Nephron (organoid): ENCODE results near the gene ASCC1.

ENCODE experiments used
- H3K27ac Mint-ChIP-seq, 3 experiments: 2 replicates each; pipeline ENCODE4 v1.8.0; 2020; ENCODE audit warnings: mixed read lengths in 3 of 3, mild to moderate bottlenecking in 2 of 3, moderate library complexity in 1 of 3
- H3K27me3 Mint-ChIP-seq: 2 replicates; pipeline ENCODE4 v1.8.0; 2021; ENCODE audit warnings: low read depth, mild to moderate bottlenecking, moderate library complexity, mixed read lengths
- H3K36me3 Mint-ChIP-seq: 2 replicates; pipeline ENCODE4 v1.8.0; 2020; ENCODE audit warnings: low read depth, mixed read lengths
- H3K4me1 Mint-ChIP-seq: 2 replicates; pipeline ENCODE4 v1.8.0; 2020; ENCODE audit warnings: mixed read lengths
- H3K4me3 Mint-ChIP-seq, 3 experiments: 2 replicates each; pipeline ENCODE4 v1.8.0; 2020; ENCODE audit warnings: mild to moderate bottlenecking in 3 of 3, mixed read lengths in 3 of 3, moderate library complexity in 2 of 3
- H3K9me3 Mint-ChIP-seq: 2 replicates; pipeline ENCODE4 v1.8.0; 2020; ENCODE audit warnings: mixed read lengths
- CTCF ChIP-seq, 3 experiments: fragments of 200-600 bp; sonication (generic); IDR thresholded peaks; one replicate each; pipeline ENCODE4 v1.5.0; 2021; ENCODE audit warnings: antibody characterized with exemption in 3 of 3; ENCODE audit not compliant: unreplicated experiment in 3 of 3

Gene ASCC1

GRCh38 chr10:72096115-72097000 is 119.7 kb downstream of the ASCC1 start:
- H3K4me1 Mint-ChIP-seq: peaks cover 22% of the 10 kb centered on the region
- H3K27ac Mint-ChIP-seq: peak overlapping the region; percentile 87 to 97 (median 90)
- no peaks in the 10 kb centered on the region for H3K9me3 Mint-ChIP-seq
- H3K27me3 Mint-ChIP-seq: peaks cover 4% of the 10 kb centered on the region
- H3K36me3 Mint-ChIP-seq: peaks cover 54% of the 10 kb centered on the region
- TF ChIP-seq CTCF (IDR thresholded peaks at IDR 0.05; ENCODE audit: unreplicated experiment in 3 of 3): no peak
- H3K4me3 Mint-ChIP-seq: peak overlapping the region in 1 of 3 experiments; percentile 1

DNA sequence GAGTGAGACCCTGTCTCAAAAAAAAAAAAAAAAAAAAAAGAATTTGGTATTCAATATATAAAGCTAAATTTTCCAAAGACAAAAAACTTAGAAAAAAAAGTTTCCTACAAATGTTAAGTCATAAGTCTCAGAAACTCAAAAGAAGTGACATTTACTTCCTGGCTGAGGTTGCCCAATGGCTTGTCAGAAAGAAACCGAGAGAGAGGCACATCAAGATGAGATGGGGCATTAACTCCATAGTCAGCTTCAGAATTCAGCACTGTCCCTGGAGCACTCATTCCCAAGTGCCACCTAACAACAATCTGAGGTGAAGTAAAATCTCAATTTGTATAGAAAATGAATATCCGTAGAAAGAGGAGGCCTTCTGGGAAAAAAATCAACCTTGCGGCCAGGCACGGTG is 120.9 kb downstream of the ASCC1 start:
- Mint-ChIP-seq H3K4me1 (peaks cover 22% of the 10 kb centered on the region), H3K4me3 (no peak overlapping the region), H3K27me3 (peaks cover 6% of the 10 kb centered on the region), H3K9me3 (no peaks in the 10 kb centered on the region), H3K36me3 (peaks cover 46% of the 10 kb centered on the region), H3K27ac (peak overlapping the region in 2 of 3 experiments; percentile 41 to 97)
- no peak for TF ChIP-seq CTCF (IDR thresholded peaks at IDR 0.05; ENCODE audit: unreplicated experiment in 3 of 3)

GRCh38 chr10:72094574-72094973 is 121.5 kb downstream of the ASCC1 start:
- no peak overlapping the region for H3K4me3 Mint-ChIP-seq
- peak overlapping the region in 2 of 3 experiments; percentile 68 to 81 for H3K27ac Mint-ChIP-seq
- peaks cover 28% of the 10 kb centered on the region for H3K4me1 Mint-ChIP-seq
- no peak for TF ChIP-seq CTCF (IDR thresholded peaks at IDR 0.05; ENCODE audit: unreplicated experiment in 3 of 3)
- H3K36me3 Mint-ChIP-seq: peaks cover 42% of the 10 kb centered on the region
- H3K27me3 Mint-ChIP-seq: peaks cover 12% of the 10 kb centered on the region
- H3K9me3 Mint-ChIP-seq: no peaks in the 10 kb centered on the region

DNA sequence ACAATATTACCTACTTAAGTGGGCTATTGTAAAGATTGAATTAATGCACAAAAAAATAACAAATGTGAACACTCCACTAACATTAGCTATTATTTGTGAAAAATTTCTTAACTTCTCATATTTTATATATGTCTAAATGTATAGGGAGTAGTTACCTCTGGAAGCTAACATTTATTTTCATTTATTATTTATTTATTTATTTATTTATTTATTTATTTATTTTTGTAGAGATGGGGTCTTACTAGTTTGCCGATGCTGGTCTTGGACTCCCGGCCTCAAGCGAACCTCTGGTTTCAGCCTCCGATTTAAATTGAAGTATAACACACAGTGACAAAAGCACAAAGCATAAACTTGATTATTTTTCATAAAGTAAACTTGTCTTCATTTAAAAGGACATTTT is 122.6 kb downstream of the ASCC1 start:
- Mint-ChIP-seq H3K4me3 (no peak overlapping the region), H3K4me1 (peaks cover 39% of the 10 kb centered on the region), H3K27me3 (peaks cover 23% of the 10 kb centered on the region), H3K36me3 (peaks cover 33% of the 10 kb centered on the region), H3K27ac (no peak overlapping the region), H3K9me3 (no peaks in the 10 kb centered on the region)
- no peak for TF ChIP-seq CTCF (IDR thresholded peaks at IDR 0.05; ENCODE audit: unreplicated experiment in 3 of 3)

DNA sequence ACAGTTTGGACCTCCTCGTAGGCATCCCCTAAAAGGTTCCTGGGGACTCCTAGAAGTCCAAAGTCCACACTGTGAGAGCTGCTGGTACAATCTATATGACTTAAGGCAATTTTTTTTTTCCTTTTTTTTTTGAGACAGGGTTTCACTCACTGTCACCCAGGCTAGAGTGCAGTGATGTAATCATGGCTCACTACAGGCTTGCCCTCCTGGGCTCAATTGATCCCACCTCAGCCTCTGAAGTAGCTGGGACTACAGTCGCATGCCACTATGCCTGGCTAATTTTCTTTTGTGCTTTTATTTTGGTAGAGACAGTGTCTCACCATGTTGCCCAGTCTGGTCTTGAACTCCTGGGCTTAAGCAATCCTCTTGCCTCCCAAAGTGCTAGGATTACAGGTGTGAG is 123.1 kb downstream of the ASCC1 start:
- Mint-ChIP-seq H3K27me3 (peaks cover 28% of the 10 kb centered on the region), H3K4me1 (peaks cover 43% of the 10 kb centered on the region), H3K4me3 (no peak overlapping the region), H3K27ac (no peak overlapping the region), H3K9me3 (no peaks in the 10 kb centered on the region), H3K36me3 (peaks cover 31% of the 10 kb centered on the region)
- TF ChIP-seq CTCF (IDR thresholded peaks at IDR 0.05; ENCODE audit: unreplicated experiment in 3 of 3): no peak
